Globus pallidus (tissue), 1 donor: ENCODE measurements around the gene CROCC.
"Not testable (repeated sequence)": the region's sequence is repeated elsewhere in the genome, so short reads cannot be mapped to it uniquely, and the experiment has no call there.

ENCODE experiments used
- DNase-seq: peaks from one replicate; pipeline ENCODE4 v3.0.0-alpha.2; 2015; ENCODE audit warnings: low spot score

Gene CROCC

GRCh38 chr1:16921391-16922185 lies at the start of gene CROCC:
TSS of gene CROCC (plus strand) at chr1:16921931. CDS start at chr1:16922019, 88 bp downstream.
- DNase-seq: no peak

- peak; percentile 77 for DNase-seq
Measured at GRCh38 chr1:16872152-16873075, 49.3 kb upstream of the CROCC start.

- DNase-seq: peak; percentile 60
Measured at GRCh38 chr1:16873076-16873879, 48.5 kb upstream of the CROCC start.

- not testable (repeated sequence) for DNase-seq
Measured at GRCh38 chr1:16874968-16875765, 46.6 kb upstream of the CROCC start.

GRCh38 chr1:16881742-16882141 lies 40.0 kb upstream of the CROCC start:
- DNase-seq: not testable (repeated sequence)

GRCh38 chr1:16882986-16883385 lies 38.7 kb upstream of the CROCC start:
- no peak for DNase-seq

- DNase-seq: not testable (repeated sequence)
Measured at GRCh38 chr1:16884487-16884886, 37.2 kb upstream of the CROCC start.

GRCh38 chr1:16886860-16887605 lies 34.7 kb upstream of the CROCC start:
- no peak for DNase-seq

GRCh38 chr1:16888860-16889816 lies 32.6 kb upstream of the CROCC start:
- peak; percentile 87 for DNase-seq

GRCh38 chr1:16890539-16891021 lies 31.2 kb upstream of the CROCC start:
- not testable (repeated sequence) for DNase-seq

GRCh38 chr1:16891057-16891456 lies 30.7 kb upstream of the CROCC start:
- not testable (repeated sequence) for DNase-seq

GRCh38 chr1:16892978-16893525 lies 28.7 kb upstream of the CROCC start:
- not testable (repeated sequence) for DNase-seq

GRCh38 chr1:16893796-16894195 lies 27.9 kb upstream of the CROCC start:
- not testable (repeated sequence) for DNase-seq

- not testable (repeated sequence) for DNase-seq
Measured at GRCh38 chr1:16894338-16894737, 27.4 kb upstream of the CROCC start.

- not testable (repeated sequence) for DNase-seq
Measured at GRCh38 chr1:16895233-16895597, 26.5 kb upstream of the CROCC start.

- peak; percentile 97 for DNase-seq
Measured at GRCh38 chr1:16895598-16896315, 26.0 kb upstream of the CROCC start, which contains the start of gene RNU1-2. TSS of gene RNU1-2 (plus strand) at chr1:16895980.

- DNase-seq: not testable (repeated sequence)
Measured at GRCh38 chr1:16896316-16897055, 25.2 kb upstream of the CROCC start.
